Right renal cortex interstitium (tissue), 3 donors: ENCODE data around the gene CIAO3. TPM values are rescaled to one million over a fixed set of nuclear protein-coding genes. Genes with fewer than 3 reads are reported as not detected.

Experiments used
- DNase-seq, 3 donors: peaks; one replicate each; pipeline ENCODE4 v3.0.0-alpha.2; 2013; ENCODE audit warnings: low read depth in 3 of 3, low spot score in 2 of 3
- polyA plus RNA-seq, 3 donors: library from polyadenylated mRNA; unstranded; fragments of 120-200 nt; gene quantifications; one replicate each; pipeline ENCODE4 v1.2.1, GENCODE V29; 2013; ENCODE audit not compliant: insufficient read length in 3 of 3

The CIAO3 gene
- 10 to 100 TPM; 18.9 to 23.4 (median 22.8) TPM for polyA plus RNA-seq

GRCh38 chr16:740764-741505 lies at the start of gene CIAO3:
Gene CIAO3 (minus strand): TSS chr16:740997. CDS start chr16:740985, 12 bp downstream.
- DNase-seq = peak; percentile 63 to 78 (median 67)

- DNase-seq = no peak
Measured at GRCh38 chr16:790086-790485, 49.3 kb upstream of the CIAO3 start.

- no peak for DNase-seq
Measured at GRCh38 chr16:789191-789850, 48.5 kb upstream of the CIAO3 start.

GRCh38 chr16:788399-789126 lies 47.8 kb upstream of the CIAO3 start, which contains the start of gene CHTF18:
Gene CHTF18 (plus strand): TSS chr16:788620. CDS start chr16:788685, 65 bp downstream.
- DNase-seq = peak; percentile 45 to 85 (median 80)

GRCh38 chr16:787978-788398 lies 47.2 kb upstream of the CIAO3 start, which contains the start of gene RPUSD1:
Gene RPUSD1 (minus strand): TSS chr16:788381. CDS start chr16:787737, 644 bp downstream.
- DNase-seq = no peak

- DNase-seq = no peak
Measured at GRCh38 chr16:787321-787966, 46.6 kb upstream of the CIAO3 start.

- no peak for DNase-seq
Measured at GRCh38 chr16:785563-786535, 45.1 kb upstream of the CIAO3 start.

- no peak for DNase-seq
Measured at GRCh38 chr16:784431-784830, 43.6 kb upstream of the CIAO3 start.

- DNase-seq = no peak
Measured at GRCh38 chr16:783404-784161, 42.8 kb upstream of the CIAO3 start.

GRCh38 chr16:782766-783403 lies 42.1 kb upstream of the CIAO3 start:
- no peak for DNase-seq

GRCh38 chr16:782258-782657 lies 41.5 kb upstream of the CIAO3 start:
- DNase-seq = no peak

- DNase-seq = no peak
Measured at GRCh38 chr16:781346-782010, 40.7 kb upstream of the CIAO3 start.

GRCh38 chr16:780296-780695 lies 39.5 kb upstream of the CIAO3 start:
- no peak for DNase-seq

- DNase-seq = no peak
Measured at GRCh38 chr16:779561-779960, 38.8 kb upstream of the CIAO3 start.

GRCh38 chr16:778909-779527 lies 38.2 kb upstream of the CIAO3 start:
- no peak for DNase-seq

- DNase-seq = no peak
Measured at GRCh38 chr16:778447-778846, 37.6 kb upstream of the CIAO3 start.

- no peak for DNase-seq
Measured at GRCh38 chr16:777826-778225, 37.0 kb upstream of the CIAO3 start.
